ENCODE results near the gene CORO6.

Gene CORO6

DNA sequence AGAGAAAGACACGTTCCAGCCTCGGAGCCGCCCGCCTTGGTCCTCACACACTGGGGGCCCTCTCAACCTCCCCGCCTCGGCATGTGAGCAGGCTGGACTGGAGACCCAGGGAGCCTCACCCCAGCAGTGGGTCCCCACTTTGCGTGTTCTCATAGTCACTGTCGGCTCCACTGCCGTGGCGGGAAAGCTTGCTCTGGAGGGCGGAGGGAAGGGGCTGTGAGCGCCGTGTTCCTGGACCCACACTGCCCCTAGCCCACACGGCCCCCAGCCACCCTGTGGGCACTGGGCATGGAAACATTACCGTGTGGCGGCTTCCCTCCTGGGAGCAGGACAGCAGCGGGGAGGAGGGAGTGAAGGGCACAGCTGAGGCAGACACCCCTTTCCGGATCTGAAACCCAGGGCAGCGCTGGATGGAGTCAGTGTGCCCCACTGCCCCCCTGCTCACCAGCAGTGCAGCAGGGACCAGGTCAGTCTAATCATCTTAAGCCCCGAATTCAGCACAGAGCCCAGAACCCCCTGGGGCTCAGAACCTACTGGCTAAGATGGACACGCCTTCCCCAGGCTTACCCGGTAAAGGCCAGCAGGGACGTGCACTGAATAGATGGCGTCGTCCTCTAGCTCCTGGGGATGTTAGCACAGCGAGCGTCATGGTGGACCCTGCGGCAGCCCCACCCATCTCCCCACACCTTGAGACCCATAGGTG is 47.0 kb downstream of the CORO6 start:
- Histone ChIP-seq H3K27me3 (replicated peaks in 2 of 5; ENCODE audit: control insufficient read depth in 4 of 5, insufficient read depth in 5 of 5, low read length in 4 of 5) (no peaks in the 10 kb centered on the region), H3K4me1 (ENCODE audit: control extremely low read depth in 1 of 4, control insufficient read depth in 4 of 4, insufficient read depth in 4 of 4, low read length in 3 of 4) (peaks cover 0 to 12% (median 4%) of the 10 kb centered on the region in 4 experiments), H3K27ac (ENCODE audit: insufficient read depth in 1 of 2, low read depth in 1 of 2, low read length in 2 of 2, poor library complexity in 1 of 2, severe bottlenecking in 2 of 2) (no peak overlapping the region), H3K9me3 (ENCODE audit: control extremely low read depth in 1 of 5, control insufficient read depth in 4 of 5, insufficient read depth in 2 of 5, low read depth in 1 of 5, low read length in 4 of 5) (no peaks in the 10 kb centered on the region), H3K4me3 (ENCODE audit: control insufficient read depth in 1 of 7, extremely low read depth in 1 of 7, insufficient read depth in 4 of 7, low read depth in 2 of 7, low read length in 6 of 7) (no peak overlapping the region), H3K36me3 (ENCODE audit: control insufficient read depth in 4 of 4, insufficient read depth in 4 of 4, low read length in 3 of 4) (peaks cover 0 to 83% (median 56%) of the 10 kb centered on the region in 4 experiments)
- POLR2A ChIA-PET, result no interaction called here
- WGBS (ENCODE audit: insufficient coverage), result 94% methylated on average over 25 of the region's 28 CpGs
- CTCF ChIA-PET, result interaction anchor here (0.9 to 15.9 kb wide), 8 partner anchors 7 to 41 kb away, joined by 3 to 179 read pairs (median 4); partner anchors contain the start of genes ABHD15, ANKRD13B and TP53I13
- no peak for DNase-seq

DNA sequence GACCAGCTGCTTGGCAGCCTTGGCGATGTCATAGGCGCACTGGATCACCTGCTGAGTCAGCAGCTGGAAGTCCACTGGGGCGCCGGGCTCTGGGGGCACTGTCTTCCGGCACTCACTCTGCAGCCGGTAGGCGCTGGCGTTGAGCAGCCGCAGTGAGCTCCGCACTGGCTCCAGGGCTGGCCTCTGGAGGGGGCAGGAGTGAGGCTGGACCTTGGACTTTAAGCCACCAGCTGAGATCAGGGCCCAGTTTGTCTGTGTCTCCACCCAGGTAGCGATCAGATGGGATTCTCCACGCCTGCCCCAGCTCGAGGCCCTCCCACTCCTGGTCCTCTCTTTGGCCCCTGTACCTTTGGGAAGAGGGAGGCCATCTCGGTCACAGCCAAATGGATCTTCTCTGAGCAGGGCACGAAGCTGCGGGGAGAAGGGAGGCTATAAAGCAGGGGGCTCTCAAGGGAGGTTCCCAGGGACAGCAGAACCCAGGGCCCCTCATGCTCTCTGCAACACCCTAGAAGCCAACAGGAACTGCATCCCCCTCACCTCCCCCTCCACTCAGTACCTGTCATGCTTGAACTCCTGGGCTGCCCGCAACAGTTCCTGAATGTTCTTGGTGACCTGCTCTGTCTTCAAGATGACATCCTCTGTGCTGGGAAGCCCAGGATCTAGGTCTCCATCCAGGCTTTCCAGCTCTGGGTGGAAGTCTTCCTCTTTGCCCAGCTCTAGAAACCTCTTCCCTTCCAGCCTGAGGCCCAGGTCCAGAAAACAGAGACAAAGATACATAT is 47.8 kb downstream of the CORO6 start:
- WGBS (ENCODE audit: insufficient coverage), result 97% methylated on average over 16 of the region's 17 CpGs
- no peaks in the 10 kb centered on the region for H3K27me3 ChIP-seq (replicated peaks in 2 of 5; ENCODE audit: control insufficient read depth in 4 of 5, insufficient read depth in 5 of 5, low read length in 4 of 5)
- no peak overlapping the region for H3K4me3 ChIP-seq (ENCODE audit: control insufficient read depth in 1 of 7, extremely low read depth in 1 of 7, insufficient read depth in 4 of 7, low read depth in 2 of 7, low read length in 6 of 7)
- no peak overlapping the region for H3K27ac ChIP-seq (ENCODE audit: insufficient read depth in 1 of 2, low read depth in 1 of 2, low read length in 2 of 2, poor library complexity in 1 of 2, severe bottlenecking in 2 of 2)
- peaks cover 0 to 81% (median 56%) of the 10 kb centered on the region in 4 experiments for H3K36me3 ChIP-seq (ENCODE audit: control insufficient read depth in 4 of 4, insufficient read depth in 4 of 4, low read length in 3 of 4)
- ChIA-PET CTCF (interaction anchor here (0.6 to 15.9 kb wide), 7 partner anchors 8 to 51 kb away, joined by 3 to 179 read pairs (median 3); partner anchors contain the start of genes ABHD15 and ANKRD13B), POLR2A (interaction anchor here (0.7 kb wide), 1 partner anchor 66 kb away, joined by 3 read pairs; no protein-coding TSS in a partner anchor)
- H3K4me1 ChIP-seq (ENCODE audit: control extremely low read depth in 1 of 4, control insufficient read depth in 4 of 4, insufficient read depth in 4 of 4, low read length in 3 of 4), result peaks cover 0 to 12% (median 4%) of the 10 kb centered on the region in 4 experiments
- no peaks in the 10 kb centered on the region for H3K9me3 ChIP-seq (ENCODE audit: control extremely low read depth in 1 of 5, control insufficient read depth in 4 of 5, insufficient read depth in 2 of 5, low read depth in 1 of 5, low read length in 4 of 5)
- no peak for DNase-seq

DNA sequence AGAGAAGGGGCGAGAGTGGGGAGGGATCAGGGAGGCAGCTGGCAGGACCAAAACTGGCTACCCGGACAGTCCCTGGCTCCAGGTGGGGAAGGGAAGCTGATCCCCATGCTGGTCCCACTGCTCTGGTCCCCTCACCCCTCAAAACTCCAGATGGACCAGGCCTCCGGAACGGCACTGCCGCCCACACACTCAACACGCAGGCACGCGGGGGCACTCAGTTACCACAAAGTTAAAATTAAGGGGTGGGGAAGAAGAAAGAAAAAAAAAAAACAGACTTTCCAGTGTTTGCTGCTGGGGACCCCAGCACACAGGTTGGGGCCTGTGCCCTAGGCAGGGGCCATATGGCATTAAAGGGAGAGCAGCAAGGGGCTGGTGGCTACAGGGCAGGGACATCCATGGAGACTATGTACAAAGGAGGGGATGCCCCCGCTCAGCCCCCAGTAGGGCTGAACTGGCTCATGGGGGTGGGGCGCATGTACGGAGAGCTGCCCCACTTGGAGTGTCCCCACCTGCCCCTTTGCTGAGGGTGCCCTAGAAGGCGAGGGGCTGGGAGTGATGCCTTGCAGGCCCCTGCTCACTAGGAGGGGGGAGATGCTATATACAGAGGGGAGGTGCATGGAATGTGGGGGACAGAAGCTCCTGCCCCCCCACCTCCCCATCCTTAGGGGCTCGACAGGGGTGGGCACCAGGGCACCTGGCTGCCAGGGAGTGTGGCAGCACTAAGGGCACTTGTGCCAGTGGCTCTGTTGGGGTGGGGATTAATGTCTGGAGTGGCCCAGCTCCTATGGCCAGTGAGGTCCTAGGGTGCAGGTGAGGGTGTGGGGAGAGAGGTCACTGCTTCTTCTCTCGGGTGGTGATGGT is 48.6 kb downstream of the CORO6 start:
- H3K9me3 ChIP-seq (ENCODE audit: control extremely low read depth in 1 of 5, control insufficient read depth in 4 of 5, insufficient read depth in 2 of 5, low read depth in 1 of 5, low read length in 4 of 5), result no peaks in the 10 kb centered on the region
- peaks cover 0 to 19% (median 10%) of the 10 kb centered on the region in 4 experiments for H3K4me1 ChIP-seq (ENCODE audit: control extremely low read depth in 1 of 4, control insufficient read depth in 4 of 4, insufficient read depth in 4 of 4, low read length in 3 of 4)
- H3K27me3 ChIP-seq (replicated peaks in 2 of 5; ENCODE audit: control insufficient read depth in 4 of 5, insufficient read depth in 5 of 5, low read length in 4 of 5), result no peaks in the 10 kb centered on the region
- no peak overlapping the region for H3K4me3 ChIP-seq (ENCODE audit: control insufficient read depth in 1 of 7, extremely low read depth in 1 of 7, insufficient read depth in 4 of 7, low read depth in 2 of 7, low read length in 6 of 7)
- DNase-seq, result no peak
- H3K27ac ChIP-seq (ENCODE audit: insufficient read depth in 1 of 2, low read depth in 1 of 2, low read length in 2 of 2, poor library complexity in 1 of 2, severe bottlenecking in 2 of 2), result no peak overlapping the region
- peaks cover 0 to 75% (median 53%) of the 10 kb centered on the region in 4 experiments for H3K36me3 ChIP-seq (ENCODE audit: control insufficient read depth in 4 of 4, insufficient read depth in 4 of 4, low read length in 3 of 4)
- 98% methylated on average over 6 of the region's 14 CpGs for WGBS (ENCODE audit: insufficient coverage)
- CTCF ChIA-PET, result interaction anchor here (0.6 to 15.9 kb wide), 13 partner anchors 7 to 427 kb away, joined by 3 to 179 read pairs (median 8); partner anchors contain the start of gene ANKRD13B
- POLR2A ChIA-PET, result interaction anchor here (0.7 kb wide), 1 partner anchor 67 kb away, joined by 3 read pairs; no protein-coding TSS in a partner anchor

DNA sequence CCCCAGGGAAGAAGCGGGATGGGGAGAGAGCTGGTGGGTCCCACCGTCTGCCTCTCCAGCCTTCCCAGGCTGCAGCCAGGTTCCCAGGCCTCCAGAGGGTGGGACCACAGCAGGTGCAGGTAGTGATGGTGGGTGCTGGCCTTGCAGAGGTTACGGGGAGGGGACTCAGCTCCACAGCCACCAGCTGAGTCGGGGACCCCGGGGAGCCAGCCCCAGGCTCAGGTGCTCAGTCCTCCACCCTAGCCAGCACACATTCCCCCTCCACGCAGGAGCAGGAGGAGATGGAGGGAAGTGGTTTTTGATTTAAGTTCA is 49.2 kb downstream of the CORO6 start:
- ChIA-PET CTCF (interaction anchor here (1.2 to 15.9 kb wide), 12 partner anchors 8 to 427 kb away, joined by 3 to 179 read pairs (median 10); partner anchors contain the start of gene ANKRD13B), POLR2A (no interaction called here)
- Histone ChIP-seq H3K36me3 (ENCODE audit: control insufficient read depth in 4 of 4, insufficient read depth in 4 of 4, low read length in 3 of 4) (peaks cover 0 to 70% (median 50%) of the 10 kb centered on the region in 4 experiments), H3K27me3 (replicated peaks in 2 of 5; ENCODE audit: control insufficient read depth in 4 of 5, insufficient read depth in 5 of 5, low read length in 4 of 5) (no peaks in the 10 kb centered on the region), H3K27ac (ENCODE audit: insufficient read depth in 1 of 2, low read depth in 1 of 2, low read length in 2 of 2, poor library complexity in 1 of 2, severe bottlenecking in 2 of 2) (no peak overlapping the region), H3K4me3 (ENCODE audit: control insufficient read depth in 1 of 7, extremely low read depth in 1 of 7, insufficient read depth in 4 of 7, low read depth in 2 of 7, low read length in 6 of 7) (no peak overlapping the region), H3K9me3 (ENCODE audit: control extremely low read depth in 1 of 5, control insufficient read depth in 4 of 5, insufficient read depth in 2 of 5, low read depth in 1 of 5, low read length in 4 of 5) (no peaks in the 10 kb centered on the region), H3K4me1 (ENCODE audit: control extremely low read depth in 1 of 4, control insufficient read depth in 4 of 4, insufficient read depth in 4 of 4, low read length in 3 of 4) (peaks cover 0 to 22% (median 15%) of the 10 kb centered on the region in 4 experiments)
- DNase-seq, result no peak
- no CpG with 5 or more reads among the region's 6 CpGs for WGBS (ENCODE audit: insufficient coverage)

DNA sequence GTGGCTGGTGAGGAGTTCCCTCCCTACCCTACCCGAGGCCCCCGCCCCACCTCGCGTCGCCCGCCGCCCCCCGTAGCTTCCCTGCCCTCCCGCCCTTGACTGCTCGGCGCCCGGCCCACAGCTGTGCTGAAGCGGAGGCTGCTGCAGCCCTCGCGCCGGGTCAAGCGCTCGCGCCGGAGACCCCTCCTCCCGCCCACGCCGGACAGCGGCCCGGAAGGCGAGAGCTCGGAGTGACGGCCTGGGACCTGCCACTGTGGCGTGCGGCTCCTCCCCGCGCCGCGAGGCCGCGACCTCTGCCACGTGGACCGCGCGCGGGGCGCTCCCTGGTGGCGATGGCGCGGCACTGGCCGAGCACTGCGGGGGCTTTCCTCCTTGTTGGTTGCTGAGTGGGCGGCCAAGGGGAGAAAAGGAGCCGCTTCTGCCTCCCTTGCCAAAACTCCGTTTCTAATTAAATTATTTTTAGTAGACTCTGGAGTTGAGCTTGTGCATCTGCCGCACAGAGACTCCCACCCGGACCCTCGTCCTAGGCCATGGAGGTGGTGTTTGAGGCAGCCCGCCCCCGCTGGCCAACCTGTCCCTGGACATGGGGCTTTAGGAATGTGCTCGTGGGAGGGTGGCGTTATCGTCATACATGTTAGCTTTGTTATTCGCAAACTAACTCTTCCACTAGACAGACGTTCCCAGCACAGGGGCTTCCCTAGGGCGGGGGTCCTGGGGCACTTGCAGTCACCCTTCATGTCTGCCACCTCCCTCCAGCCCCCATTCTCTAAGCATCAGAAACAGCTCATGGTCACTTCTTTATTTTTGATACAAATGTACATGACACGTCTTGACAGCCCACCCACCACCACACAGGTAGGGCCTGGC is 49.8 kb downstream of the CORO6 start:
- POLR2A ChIA-PET, result no interaction called here
- CTCF ChIA-PET, result interaction anchor here (1.2 to 15.9 kb wide), 12 partner anchors 8 to 426 kb away, joined by 3 to 179 read pairs (median 10); partner anchors contain the start of gene ANKRD13B
- peaks cover 0 to 25% (median 19%) of the 10 kb centered on the region in 4 experiments for H3K4me1 ChIP-seq (ENCODE audit: control extremely low read depth in 1 of 4, control insufficient read depth in 4 of 4, insufficient read depth in 4 of 4, low read length in 3 of 4)
- H3K36me3 ChIP-seq (ENCODE audit: control insufficient read depth in 4 of 4, insufficient read depth in 4 of 4, low read length in 3 of 4), result peaks cover 0 to 64% (median 44%) of the 10 kb centered on the region in 4 experiments
- H3K27ac ChIP-seq (ENCODE audit: insufficient read depth in 1 of 2, low read depth in 1 of 2, low read length in 2 of 2, poor library complexity in 1 of 2, severe bottlenecking in 2 of 2), result no peak overlapping the region
- 45% methylated on average over 44 of the region's 62 CpGs for WGBS (ENCODE audit: insufficient coverage)
- peak overlapping the region in 1 of 7 experiments; percentile 2 for H3K4me3 ChIP-seq (ENCODE audit: control insufficient read depth in 1 of 7, extremely low read depth in 1 of 7, insufficient read depth in 4 of 7, low read depth in 2 of 7, low read length in 6 of 7)
- no peaks in the 10 kb centered on the region for H3K27me3 ChIP-seq (replicated peaks in 2 of 5; ENCODE audit: control insufficient read depth in 4 of 5, insufficient read depth in 5 of 5, low read length in 4 of 5)
- H3K9me3 ChIP-seq (ENCODE audit: control extremely low read depth in 1 of 5, control insufficient read depth in 4 of 5, insufficient read depth in 2 of 5, low read depth in 1 of 5, low read length in 4 of 5), result no peaks in the 10 kb centered on the region
- peak in 2 of 3 donors; percentile 73 to 75 for DNase-seq

All from common myeloid progenitor, CD34-positive (primary cell).